H9 (cell line): Measurements from ENCODE around the gene XPC. TPM values are rescaled to one million over a fixed set of nuclear protein-coding genes. Genes with fewer than 3 reads are reported as not detected.

Experiments
- DNase-seq: peaks from one replicate; pipeline ENCODE4 v3.0.0-alpha.2; 2017
- H2AFZ ChIP-seq: one replicate; pipeline ENCODE4 v1.6.1; 2013; ENCODE audit warnings: mild to moderate bottlenecking, low read length, control low read depth, moderate library complexity
- H2AK5ac ChIP-seq: 2 replicates; pipeline ENCODE4 v1.6.1; 2013; ENCODE audit warnings: low read length, control low read depth, mixed read lengths; ENCODE audit not compliant: insufficient read length
- H2BK120ac ChIP-seq: one replicate; pipeline ENCODE4 v1.6.1; 2013; ENCODE audit warnings: low read depth, mild to moderate bottlenecking, low read length, control low read depth, inconsistent platforms; ENCODE audit not compliant: poor library complexity, severe bottlenecking
- H2BK12ac ChIP-seq: 2 replicates; pipeline ENCODE4 v1.6.1; 2013; ENCODE audit warnings: low read length, control low read depth, mixed read lengths, low read depth; ENCODE audit not compliant: insufficient read length
- H2BK15ac ChIP-seq: 2 replicates; pipeline ENCODE4 v1.6.1; 2013; ENCODE audit warnings: low read depth, low read length, control low read depth
- H2BK20ac ChIP-seq: one replicate; pipeline ENCODE4 v1.6.1; 2013; ENCODE audit warnings: low read depth, mild to moderate bottlenecking, low read length, control low read depth, inconsistent platforms; ENCODE audit not compliant: poor library complexity, severe bottlenecking
- H2BK5ac ChIP-seq: 2 replicates; pipeline ENCODE4 v1.6.1; 2013; ENCODE audit warnings: low read length, control low read depth, mixed read lengths; ENCODE audit not compliant: insufficient read length
- H3K14ac ChIP-seq: 2 replicates; pipeline ENCODE4 v1.6.1; 2013; ENCODE audit warnings: low read length, control low read depth; ENCODE audit not compliant: insufficient read depth
- H3K18ac ChIP-seq: 2 replicates; pipeline ENCODE4 v1.6.1; 2013; ENCODE audit warnings: low read depth, mild to moderate bottlenecking, mixed read lengths, low read length, control low read depth; ENCODE audit not compliant: insufficient read length
- H3K23ac ChIP-seq: 2 replicates; pipeline ENCODE4 v1.6.1; 2013; ENCODE audit warnings: low read length, control low read depth, mixed read lengths, low read depth; ENCODE audit not compliant: insufficient read length
- H3K23me2 ChIP-seq: 2 replicates; pipeline ENCODE4 v1.6.1; 2013; ENCODE audit warnings: low read depth, mild to moderate bottlenecking, mixed read lengths, low read length, control low read depth; ENCODE audit not compliant: insufficient read length, poor library complexity, severe bottlenecking
- H3K27ac ChIP-seq: 2 replicates; pipeline ENCODE4 v1.5.1; 2013; ENCODE audit warnings: low read length, control low read depth, mixed read lengths, low read depth; ENCODE audit not compliant: insufficient read length
- H3K27me3 ChIP-seq: 2 replicates; pipeline ENCODE4 v1.6.1; 2013; ENCODE audit warnings: low read length, control low read depth, inconsistent platforms; ENCODE audit not compliant: insufficient read depth
- H3K4ac ChIP-seq: 2 replicates; pipeline ENCODE4 v1.6.1; 2013; ENCODE audit warnings: low read depth, mild to moderate bottlenecking, control low read depth, inconsistent platforms, low read length, moderate library complexity
- H3K4me1 ChIP-seq: 2 replicates; pipeline ENCODE4 v1.6.1; 2013; ENCODE audit warnings: low read length, control low read depth, inconsistent platforms; ENCODE audit not compliant: insufficient read depth
- H3K4me2 ChIP-seq: 2 replicates; pipeline ENCODE4 v1.6.1; 2013; ENCODE audit warnings: low read length, control low read depth, mixed read lengths; ENCODE audit not compliant: insufficient read length, insufficient read depth
- H3K56ac ChIP-seq: 2 replicates; pipeline ENCODE4 v1.6.1; 2013; ENCODE audit warnings: low read depth, mild to moderate bottlenecking, mixed read lengths, low read length, control low read depth; ENCODE audit not compliant: insufficient read length
- H3K79me1 ChIP-seq: 2 replicates; pipeline ENCODE4 v1.6.1; 2013; ENCODE audit warnings: low read depth, mild to moderate bottlenecking, moderate library complexity, low read length, control low read depth, inconsistent platforms; ENCODE audit not compliant: insufficient read depth, poor library complexity, severe bottlenecking
- H3K79me2 ChIP-seq: 2 replicates; pipeline ENCODE4 v1.6.1; 2013; ENCODE audit warnings: low read length, control low read depth, inconsistent platforms; ENCODE audit not compliant: insufficient read depth
- H3K9ac ChIP-seq: 2 replicates; pipeline ENCODE4 v1.6.1; 2013; ENCODE audit warnings: low read length, control low read depth, mixed read lengths; ENCODE audit not compliant: insufficient read length; ENCODE audit errors: extremely low read depth
- H3K9me3 ChIP-seq: one replicate; pipeline ENCODE4 v1.6.1; 2013; ENCODE audit warnings: low read depth, low read length, inconsistent platforms; ENCODE audit not compliant: control insufficient read depth
- H3T11ph ChIP-seq: one replicate; pipeline ENCODE4 v1.6.1; 2013; ENCODE audit warnings: mild to moderate bottlenecking, low read length, control low read depth, inconsistent platforms
- H4K20me1 ChIP-seq: one replicate; pipeline ENCODE4 v1.6.1; 2013; ENCODE audit not compliant: control insufficient read depth, insufficient read length, insufficient read depth
- H4K5ac ChIP-seq: 2 replicates; pipeline ENCODE4 v1.6.1; 2013; ENCODE audit warnings: low read depth, mild to moderate bottlenecking, mixed read lengths, low read length, control low read depth; ENCODE audit not compliant: insufficient read length
- H4K8ac ChIP-seq: replicated peaks from 2 replicates; pipeline ENCODE4 v1.6.1; 2013; ENCODE audit warnings: low read length, control low read depth, mixed read lengths, low read depth; ENCODE audit not compliant: insufficient read length
- H4K91ac ChIP-seq: 2 replicates; pipeline ENCODE4 v1.6.1; 2013; ENCODE audit warnings: low read depth, mild to moderate bottlenecking, moderate library complexity, mixed read lengths, low read length, control low read depth; ENCODE audit not compliant: insufficient read length
- H3K27ac Mint-ChIP-seq, 3 experiments: 2 replicates in 2 of 3; 3 replicates in 1 of 3; pipeline ENCODE4 v1.8.0; 2020 to 2021; ENCODE audit warnings: mixed read lengths in 3 of 3, mild to moderate bottlenecking in 1 of 3, moderate library complexity in 1 of 3
- H3K27me3 Mint-ChIP-seq: 2 replicates; pipeline ENCODE4 v1.8.0; 2021; ENCODE audit warnings: low read depth, mild to moderate bottlenecking, moderate library complexity, mixed read lengths
- H3K36me3 Mint-ChIP-seq, 3 experiments: 2 replicates in 2 of 3; 3 replicates in 1 of 3; pipeline ENCODE4 v1.8.0; 2020 to 2021; ENCODE audit warnings: low read depth in 3 of 3, mixed read lengths in 3 of 3; ENCODE audit not compliant: insufficient read depth in 1 of 3
- H3K4me1 Mint-ChIP-seq, 2 experiments: 2 replicates each; pipeline ENCODE4 v1.8.0; 2020; ENCODE audit warnings: mixed read lengths in 2 of 2
- H3K4me3 Mint-ChIP-seq, 2 experiments: 2 replicates in 1 of 2; 3 replicates in 1 of 2; pipeline ENCODE4 v1.8.0; 2020 to 2021; ENCODE audit warnings: mild to moderate bottlenecking in 2 of 2, mixed read lengths in 2 of 2, moderate library complexity in 1 of 2
- H3K9me3 Mint-ChIP-seq, 2 experiments: 2 replicates in 1 of 2; 3 replicates in 1 of 2; pipeline ENCODE4 v1.8.0; 2020; ENCODE audit warnings: mild to moderate bottlenecking in 2 of 2, mixed read lengths in 2 of 2, moderate library complexity in 1 of 2
- CTCF ChIP-seq: fragments of 200-600 bp; sonication (generic); conservative IDR thresholded peaks from 3 replicates; pipeline ENCODE4 v1.8.0; 2021; ENCODE audit warnings: antibody characterized with exemption, mild to moderate bottlenecking
- WGBS: extraction: QIAGEN DNeasy Blood & Tissue Kit; methylation state at CpG from one replicate; pipeline ENCODE4 v1.1.7; 2013; ENCODE audit warnings: missing lambda C conversion rate, low lambda C conversion rate, mixed read lengths; ENCODE audit not compliant: insufficient read length; ENCODE audit errors: extremely low coverage; 5-methylcytosine and 5-hydroxymethylcytosine counted together
- total RNA-seq: library from RNA; stranded (reverse); gene quantifications from 2 replicates; pipeline ENCODE4 v1.2.1, GENCODE V29; 2021

XPC gene
- total RNA-seq, 1 experiment from 2014 or later = 30.3 TPM

- Histone ChIP-seq H3T11ph (no peak overlapping the region), H3K27me3 (no peaks in the 10 kb centered on the region), H3K27ac (no peak overlapping the region), H3K14ac (no peak overlapping the region), H2BK15ac (no peak overlapping the region), H3K79me1 (no peaks in the 10 kb centered on the region), H3K79me2 (no peaks in the 10 kb centered on the region), H3K4me1 (no peaks in the 10 kb centered on the region), H3K23me2 (no peaks in the 10 kb centered on the region), H3K9me3 (no peaks in the 10 kb centered on the region), H2AFZ (no peak overlapping the region), H2BK20ac (no peak overlapping the region), H4K20me1 (no peaks in the 10 kb centered on the region), H3K4ac (no peak overlapping the region), H4K8ac (no peak overlapping the region), H3K56ac (no peak overlapping the region), H3K18ac (no peak overlapping the region), H3K9ac (no peak overlapping the region), H4K5ac (no peak overlapping the region), H2BK12ac (no peak overlapping the region), H2BK120ac (no peak overlapping the region), H3K4me2 (no peak overlapping the region), H2BK5ac (no peak overlapping the region), H4K91ac (no peak overlapping the region), H3K23ac (no peak overlapping the region), H2AK5ac (no peak overlapping the region)
- DNase-seq = no peak
- Mint-ChIP-seq H3K36me3 (no peaks in the 10 kb centered on the region), H3K27ac (no peak overlapping the region), H3K27me3 (peaks cover 6% of the 10 kb centered on the region), H3K4me1 (peaks cover 3 to 5% of the 10 kb centered on the region in 2 experiments), H3K4me3 (no peak overlapping the region), H3K9me3 (peaks cover 4 to 25% of the 10 kb centered on the region in 2 experiments; a peak in 2 of 5 replicates)
- no CpG with 5 or more reads among the region's 3 CpGs for WGBS
- no peak for TF ChIP-seq CTCF
These were observed 81.7 kb downstream of the XPC start for GRCh38 chr3:14096742-14097141.

Other genes starting within 250 kb of the XPC start
- 13.3 and 13.7 TPM in 2 replicates for gene CHCHD4, start 53.7 kb downstream of the XPC start, total RNA-seq
- gene TMEM43, start 53.5 kb downstream of the XPC start, total RNA-seq = 35.8 and 36.7 TPM in 2 replicates
- gene LSM3, start 216 bp upstream of the XPC start, total RNA-seq = 23.5 and 24.4 TPM in 2 replicates
- 70.8 and 72.6 TPM in 2 replicates for gene SLC6A6, start 224.0 kb upstream of the XPC start, total RNA-seq